ENCODE results near the gene PTPRN. TPM values are rescaled to one million over a fixed set of nuclear protein-coding genes. Genes with fewer than 3 reads are reported as not detected.

The PTPRN gene
- polyA plus RNA-seq, 2 of the 4 experiments (the other 2 are of a cell fraction) = 0.44 to 1.1 TPM

GRCh38 chr2:219246559-219246958 lies 62.6 kb downstream of the PTPRN start:
- peak overlapping the region; percentile 6 to 96; a peak in 3 of 6 replicates for H3K27ac ChIP-seq
- ATAC-seq = no peak
- ChIA-PET CTCF (interaction anchor here (0.9 to 3.4 kb wide), 5 partner anchors 10 to 75 kb away, joined by 3 to 34 read pairs (median 7); partner anchors contain the start of gene DNAJB2), POLR2A (interaction anchor here (1.9 kb wide), 1 partner anchor 12 kb away, joined by 5 read pairs; no protein-coding TSS in a partner anchor)
- no peaks in the 10 kb centered on the region for H3K9me3 ChIP-seq
- TF ChIP-seq CHD4 (IDR thresholded peaks at IDR 0.05; ENCODE audit: borderline replicate concordance) (no peak), TP53 (CRISPR knock-in tag; IDR thresholded peaks at IDR 0.05) (no peak), RFX5 (IDR thresholded peaks at IDR 0.05) (no peak), POLR2A (IDR thresholded peaks at IDR 0.05; ENCODE audit: low read length) (no peak; the same call in 1 of the 2 replicates), NPAS2 (CRISPR knock-in tag; IDR thresholded peaks at IDR 0.05; ENCODE audit: borderline replicate concordance) (no peak), ZNF302 (CRISPR knock-in tag; IDR thresholded peaks at IDR 0.05) (no peak), RAD21 (conservative IDR thresholded peaks at IDR 0.05 in 1 of 2, IDR thresholded peaks at IDR 0.05 in 1 of 2) (no peak)
- WGBS (ENCODE audit: missing lambda C conversion rate) = 96% methylated on average over 10 of the region's 10 CpGs
- FAIRE-seq = no peak
- peaks cover 62% of the 10 kb centered on the region for H3K4me1 ChIP-seq
- H3K4me3 ChIP-seq = peak overlapping the region; percentile 78; the same call in 1 of the 3 replicates
- DNase-seq (ENCODE audit: low read depth in 1 of 2, low spot score in 1 of 2) = no peak
- H3K4me2 ChIP-seq = peak overlapping the region; percentile 90

GRCh38 chr2:219245899-219246230 lies 63.3 kb downstream of the PTPRN start:
- 12% methylated on average over 10 of the region's 10 CpGs for WGBS (ENCODE audit: missing lambda C conversion rate)
- FAIRE-seq (no peak), DNase-seq (ENCODE audit: low read depth in 1 of 2, low spot score in 1 of 2) (no peak), ATAC-seq (peak in 1 of 2 experiments; percentile 0; a peak in 2 of 6 replicates)
- ChIA-PET POLR2A (interaction anchor here (1.4 to 1.9 kb wide), 7 partner anchors 8 to 49 kb away, joined by 5 to 14 read pairs (median 10); partner anchors contain the start of genes ABCB6, ANKZF1, ATG9A and DNAJB2), CTCF (interaction anchor here (0.9 to 3.4 kb wide), 12 partner anchors 10 to 348 kb away, joined by 3 to 34 read pairs (median 4); partner anchors contain the start of gene DNAJB2)
- Histone ChIP-seq H3K4me2 (peak overlapping the region; percentile 90), H3K27ac (peak overlapping the region; percentile 90 to 96), H3K4me1 (peaks cover 56% of the 10 kb centered on the region), H3K9me3 (no peaks in the 10 kb centered on the region), H3K4me3 (peak overlapping the region; percentile 78)
- TF ChIP-seq JUN (IDR thresholded peaks at IDR 0.05) (no peak), NR3C1 (IDR thresholded peaks at IDR 0.05) (no peak), E2F6 (IDR thresholded peaks at IDR 0.05; ENCODE audit: borderline replicate concordance, low read depth) (no peak), HEYL (CRISPR knock-in tag; IDR thresholded peaks at IDR 0.05) (no peak), RCOR1 (IDR thresholded peaks at IDR 0.05; ENCODE audit: low read depth, low read length) (no peak)

GRCh38 chr2:219245148-219245898 lies 63.9 kb downstream of the PTPRN start, which contains the start of the genes GLB1L and STK16:
GLB1L (minus strand) TSS chr2:219245444; CDS start chr2:219243573, 1,871 bp downstream.
STK16 (plus strand) TSS chr2:219245479; CDS start chr2:219246000, 521 bp downstream.
- H3K27ac ChIP-seq = peak within 1 kb of the TSS; percentile 90 to 96
- H3K4me1 ChIP-seq = peaks cover 50% of the 10 kb centered on the region
- H3K4me2 ChIP-seq = peak within 1 kb of the TSS; percentile 90
- DNase-seq (ENCODE audit: low read depth in 1 of 2, low spot score in 1 of 2) = peak; percentile 94
- ChIA-PET CTCF (interaction anchor here (0.9 to 3.4 kb wide), 15 partner anchors 9 to 347 kb away, joined by 3 to 34 read pairs (median 4); partner anchors contain the start of gene DNAJB2), POLR2A (interaction anchor here (0.7 to 1.9 kb wide), 10 partner anchors 8 to 142 kb away, joined by 3 to 14 read pairs (median 6); partner anchors contain the start of genes ABCB6, ANKZF1, ATG9A and DNAJB2)
- peak within 1 kb of the TSS; percentile 78 for H3K4me3 ChIP-seq
- H3K9me3 ChIP-seq = no peaks in the 10 kb centered on the region
- no peak for FAIRE-seq
- peak; percentile 64 to 82 for ATAC-seq
- 3% methylated on average over 6 of the region's 46 CpGs for WGBS (ENCODE audit: missing lambda C conversion rate)
- TF ChIP-seq RAD21 (conservative IDR thresholded peaks at IDR 0.05 in 1 of 2, IDR thresholded peaks at IDR 0.05 in 1 of 2) = no peak; a peak in 1 of 5 replicates
- TF ChIP-seq USF2 (IDR thresholded peaks at IDR 0.05) = no peak
- no peak for TF ChIP-seq CTCF (IDR thresholded peaks at IDR 0.05)
- no peak for TF ChIP-seq HEYL (CRISPR knock-in tag; IDR thresholded peaks at IDR 0.05)
- no peak for TF ChIP-seq CBX8 (IDR thresholded peaks at IDR 0.05)
- 0 out of 2 replicates have a peak, but pooled peaks have one; percentile 27 for TF ChIP-seq MYC (IDR thresholded peaks at IDR 0.05; ENCODE audit: borderline replicate concordance, low read length)
- no peak for TF ChIP-seq EP300 (IDR thresholded peaks at IDR 0.05)
- peak; percentile 23 to 89; a peak in 3 of 5 replicates for TF ChIP-seq JUN (IDR thresholded peaks at IDR 0.05)
- TF ChIP-seq TFCP2L1 (CRISPR knock-in tag; IDR thresholded peaks at IDR 0.05) = no peak
- peak; percentile 23; the same call in 1 of the 2 replicates for TF ChIP-seq REST (IDR thresholded peaks at IDR 0.05)
- peak; percentile 67; the same call in 1 of the 2 replicates for TF ChIP-seq MAX (IDR thresholded peaks at IDR 0.05)
- TF ChIP-seq HDAC2 (IDR thresholded peaks at IDR 0.05) = no peak; the same call in 1 of the 2 replicates
- peak; percentile 74 for TF ChIP-seq POLR2A (IDR thresholded peaks at IDR 0.05; ENCODE audit: low read length)
- no peak for TF ChIP-seq ZSCAN20 (CRISPR knock-in tag; IDR thresholded peaks at IDR 0.05)
- no peak for TF ChIP-seq RARB (CRISPR knock-in tag; IDR thresholded peaks at IDR 0.05)
- TF ChIP-seq BHLHE40 (IDR thresholded peaks at IDR 0.05; ENCODE audit: low read depth, low read length) = no peak
- TF ChIP-seq RFX5 (IDR thresholded peaks at IDR 0.05) = peak; percentile 36; the same call in 1 of the 2 replicates
- peak; percentile 75 for TF ChIP-seq KDM5A (IDR thresholded peaks at IDR 0.05)
